Gastrocnemius medialis (tissue), 4 donors: ENCODE results near the gene MAST2.

Experiments used
- POLR2A ChIP-seq, 2 donors: fragments of 450-650 bp; IDR thresholded peaks; one replicate each; pipeline ENCODE4 v1.6.1; 2017; ENCODE audit warnings: antibody characterized with exemption in 2 of 2, mild to moderate bottlenecking in 2 of 2, moderate library complexity in 2 of 2
- TF ChIP-seq, protein P1 (sequence below), 5 experiments: fragments of 450-650 bp in 3 of 5; fragments of 200-600 bp in 2 of 5; sonication (generic) in 2 of 5; IDR thresholded peaks in 4 of 5; conservative IDR thresholded peaks in 1 of 5; 1 replicate in 4 of 5; 2 replicates in 1 of 5; pipeline ENCODE4 v1.5.1; 2016 to 2019; ENCODE audit warnings: antibody characterized with exemption in 5 of 5, mild to moderate bottlenecking in 3 of 5, moderate library complexity in 3 of 5

DNA sequence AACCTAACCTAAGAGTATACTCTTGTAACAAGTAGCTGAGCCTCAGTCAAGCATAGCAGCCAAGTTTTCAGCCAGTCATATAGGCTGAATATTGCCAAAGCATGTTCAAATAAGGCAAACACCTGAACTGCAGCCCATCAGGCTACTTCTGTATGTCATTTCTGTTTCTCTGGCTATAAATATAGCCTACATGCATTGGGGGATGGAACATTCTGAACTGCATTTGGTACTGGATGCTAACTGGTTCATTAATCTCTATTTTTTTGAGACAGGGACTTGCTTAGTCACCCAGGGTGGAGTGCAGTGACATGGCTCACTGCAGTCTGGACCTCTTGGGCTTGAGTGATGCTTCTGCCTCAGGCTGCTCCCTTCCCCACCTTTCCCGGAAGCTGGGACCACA lies 37.3 kb downstream of the MAST2 start:
- TF ChIP-seq, protein P1, sequence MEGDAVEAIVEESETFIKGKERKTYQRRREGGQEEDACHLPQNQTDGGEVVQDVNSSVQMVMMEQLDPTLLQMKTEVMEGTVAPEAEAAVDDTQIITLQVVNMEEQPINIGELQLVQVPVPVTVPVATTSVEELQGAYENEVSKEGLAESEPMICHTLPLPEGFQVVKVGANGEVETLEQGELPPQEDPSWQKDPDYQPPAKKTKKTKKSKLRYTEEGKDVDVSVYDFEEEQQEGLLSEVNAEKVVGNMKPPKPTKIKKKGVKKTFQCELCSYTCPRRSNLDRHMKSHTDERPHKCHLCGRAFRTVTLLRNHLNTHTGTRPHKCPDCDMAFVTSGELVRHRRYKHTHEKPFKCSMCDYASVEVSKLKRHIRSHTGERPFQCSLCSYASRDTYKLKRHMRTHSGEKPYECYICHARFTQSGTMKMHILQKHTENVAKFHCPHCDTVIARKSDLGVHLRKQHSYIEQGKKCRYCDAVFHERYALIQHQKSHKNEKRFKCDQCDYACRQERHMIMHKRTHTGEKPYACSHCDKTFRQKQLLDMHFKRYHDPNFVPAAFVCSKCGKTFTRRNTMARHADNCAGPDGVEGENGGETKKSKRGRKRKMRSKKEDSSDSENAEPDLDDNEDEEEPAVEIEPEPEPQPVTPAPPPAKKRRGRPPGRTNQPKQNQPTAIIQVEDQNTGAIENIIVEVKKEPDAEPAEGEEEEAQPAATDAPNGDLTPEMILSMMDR (IDR thresholded peaks at IDR 0.05 in 4 of 5, conservative IDR thresholded peaks at IDR 0.05 in 1 of 5) = no peak
- TF ChIP-seq POLR2A (IDR thresholded peaks at IDR 0.05) = no peak
